IPS-15b (cell line): ENCODE data around the gene RALY.

Experiments
- H3K27me3 ChIP-seq: one replicate; pipeline ENCODE4 v1.6.1; 2013; ENCODE audit warnings: low read length; ENCODE audit not compliant: control insufficient read depth, insufficient read depth
- H3K36me3 ChIP-seq: one replicate; pipeline ENCODE4 v1.6.1; 2013; ENCODE audit warnings: low read length; ENCODE audit not compliant: control insufficient read depth, insufficient read depth
- H3K4me1 ChIP-seq: one replicate; pipeline ENCODE4 v1.6.1; 2013; ENCODE audit warnings: mild to moderate bottlenecking, low read length; ENCODE audit not compliant: control insufficient read depth, insufficient read depth
- H3K4me3 ChIP-seq: one replicate; pipeline ENCODE4 v1.5.1; 2013; ENCODE audit warnings: low read depth, low read length
- H3K9ac ChIP-seq: one replicate; pipeline ENCODE4 v1.6.1; 2013; ENCODE audit warnings: low read depth, mild to moderate bottlenecking, low read length
- H3K9me3 ChIP-seq: one replicate; pipeline ENCODE4 v1.6.1; 2013; ENCODE audit warnings: mild to moderate bottlenecking, low read length; ENCODE audit not compliant: control insufficient read depth, insufficient read depth

Gene RALY

DNA sequence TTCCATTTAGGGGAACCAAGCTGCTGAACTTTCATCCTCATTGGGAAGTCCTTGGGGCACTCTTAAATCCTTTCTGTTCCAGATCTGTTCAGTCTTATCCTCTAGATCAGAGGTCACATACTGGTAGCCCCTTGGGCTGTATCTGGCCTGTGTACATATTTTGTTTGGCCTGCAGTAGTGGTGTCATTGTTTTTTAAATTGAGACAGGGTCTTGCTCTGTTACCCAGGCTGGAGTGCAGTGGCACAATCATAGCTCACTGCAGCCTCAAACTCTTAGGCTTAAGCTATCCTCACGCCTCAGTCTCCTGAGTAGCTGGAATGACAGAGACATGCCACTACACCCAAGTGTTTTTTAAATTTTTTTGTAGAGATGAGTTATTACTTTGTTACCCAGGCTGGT is 14.8 kb downstream of the RALY start:
- Histone ChIP-seq H3K4me1 (peaks cover 38% of the 10 kb centered on the region), H3K9me3 (no peaks in the 10 kb centered on the region), H3K36me3 (no peaks in the 10 kb centered on the region), H3K27me3 (no peaks in the 10 kb centered on the region), H3K9ac (no peak overlapping the region), H3K4me3 (no peak overlapping the region)

DNA sequence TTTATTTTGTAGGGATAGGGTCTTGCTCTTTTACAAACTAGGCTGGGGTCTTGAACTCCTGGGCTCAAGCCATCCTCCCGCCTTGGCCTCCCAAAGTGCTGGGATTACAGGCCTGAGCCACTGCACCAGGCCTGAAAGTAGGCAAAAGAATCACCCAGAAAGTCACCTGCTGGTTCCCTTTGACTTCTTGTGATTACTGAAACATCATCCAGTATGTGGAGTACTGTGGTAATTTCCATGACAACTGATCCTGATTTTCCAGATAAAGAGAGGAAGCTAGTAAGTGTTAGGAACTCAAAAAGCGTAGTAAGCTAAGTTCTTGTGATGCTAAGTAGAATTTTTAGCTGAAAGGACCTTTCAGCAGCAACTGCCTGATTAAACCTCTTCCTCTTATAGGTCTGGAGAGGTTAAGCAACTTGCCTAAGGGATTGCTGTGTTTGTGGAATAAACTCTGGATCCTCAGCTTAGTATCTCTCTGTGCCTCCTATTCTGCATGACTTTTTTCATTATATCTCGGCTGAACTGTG is 16.8 kb downstream of the RALY start:
- Histone ChIP-seq H3K9me3 (no peaks in the 10 kb centered on the region), H3K27me3 (no peaks in the 10 kb centered on the region), H3K9ac (no peak overlapping the region), H3K36me3 (no peaks in the 10 kb centered on the region), H3K4me3 (no peak overlapping the region), H3K4me1 (peaks cover 38% of the 10 kb centered on the region)

DNA sequence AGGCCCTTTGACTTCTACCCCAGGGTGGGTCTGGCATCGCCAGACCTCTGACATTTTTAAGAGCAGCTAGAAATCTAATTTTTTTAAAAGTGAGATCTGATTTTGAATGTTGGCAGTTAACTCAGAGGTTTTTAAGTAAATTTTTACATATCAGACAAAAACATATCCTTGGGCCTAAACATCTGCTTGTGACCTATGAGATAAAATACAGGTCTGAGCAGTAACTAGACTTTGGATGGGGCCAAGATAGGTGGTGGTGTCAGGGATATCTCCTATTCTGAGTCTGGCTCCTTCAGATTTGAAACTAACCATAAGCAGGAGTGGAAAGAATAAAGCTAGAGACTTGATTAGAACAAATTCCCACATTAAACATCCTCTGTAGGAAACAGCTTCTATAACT is 17.6 kb downstream of the RALY start:
- Histone ChIP-seq H3K9ac (no peak overlapping the region), H3K4me3 (no peak overlapping the region), H3K27me3 (no peaks in the 10 kb centered on the region), H3K36me3 (no peaks in the 10 kb centered on the region), H3K4me1 (peaks cover 38% of the 10 kb centered on the region), H3K9me3 (no peaks in the 10 kb centered on the region)

DNA sequence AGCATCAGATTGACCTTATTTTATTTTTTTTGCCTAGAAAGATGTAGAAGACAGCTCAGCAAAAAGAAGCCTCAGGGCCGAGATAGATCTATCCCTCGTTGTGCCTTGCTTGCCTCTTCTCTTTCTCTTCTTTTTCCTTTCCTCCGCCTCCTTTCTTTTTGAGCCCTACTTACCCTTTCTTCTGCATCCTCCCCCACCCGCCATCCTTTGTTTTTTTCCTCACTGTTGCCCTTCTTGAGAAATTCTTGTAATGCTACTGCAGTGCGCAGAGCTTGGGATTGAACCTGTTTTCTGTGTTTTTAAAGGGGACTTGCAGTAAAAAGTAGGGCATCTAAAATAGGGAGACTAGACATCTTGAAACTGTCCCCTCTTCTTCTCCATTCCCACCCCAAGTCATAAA is 18.6 kb downstream of the RALY start:
- Histone ChIP-seq H3K9me3 (no peaks in the 10 kb centered on the region), H3K27me3 (no peaks in the 10 kb centered on the region), H3K36me3 (no peaks in the 10 kb centered on the region), H3K4me3 (no peak overlapping the region), H3K9ac (no peak overlapping the region), H3K4me1 (peaks cover 38% of the 10 kb centered on the region)

DNA sequence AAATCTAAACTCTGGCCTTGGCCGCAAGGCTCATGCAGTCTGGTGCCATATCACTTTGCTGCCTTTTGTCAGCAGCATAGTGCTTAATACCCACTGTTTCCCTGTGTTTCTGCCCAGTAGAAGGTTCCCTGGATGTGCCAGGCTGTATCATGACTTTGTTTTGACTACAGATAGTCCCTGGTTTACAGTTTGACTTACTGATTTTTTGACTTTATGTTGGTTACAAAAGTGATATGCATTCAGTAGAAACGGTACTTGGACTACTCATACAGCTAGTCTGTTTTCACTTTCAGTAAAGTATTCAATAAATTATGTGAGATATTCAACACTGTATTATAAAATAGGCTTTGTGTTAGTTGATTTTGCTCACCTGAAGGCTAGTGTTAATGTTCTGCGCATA is 19.0 kb downstream of the RALY start:
- Histone ChIP-seq H3K4me3 (no peak overlapping the region), H3K27me3 (no peaks in the 10 kb centered on the region), H3K9me3 (no peaks in the 10 kb centered on the region), H3K36me3 (no peaks in the 10 kb centered on the region), H3K4me1 (peaks cover 37% of the 10 kb centered on the region), H3K9ac (no peak overlapping the region)

DNA sequence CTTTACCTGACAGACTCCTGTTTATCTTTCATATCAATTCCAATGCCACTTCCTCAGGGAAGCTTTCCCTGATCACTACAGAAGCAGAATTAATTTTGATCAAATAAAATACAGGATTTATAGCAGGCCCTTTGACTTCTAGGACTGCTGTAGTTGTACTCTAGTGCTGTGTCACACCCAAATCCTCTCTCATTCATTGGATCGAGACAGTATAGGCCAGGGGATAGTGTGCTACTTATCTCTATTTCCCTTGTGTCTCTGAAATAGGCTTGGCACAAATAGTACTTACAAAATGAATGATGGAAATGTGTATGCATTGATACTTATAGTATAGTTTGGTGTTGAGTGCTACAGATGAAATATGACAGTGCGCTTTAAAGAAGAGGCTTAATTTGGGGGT is 19.8 kb downstream of the RALY start:
- Histone ChIP-seq H3K36me3 (no peaks in the 10 kb centered on the region), H3K27me3 (no peaks in the 10 kb centered on the region), H3K4me1 (peaks cover 32% of the 10 kb centered on the region), H3K9me3 (no peaks in the 10 kb centered on the region), H3K9ac (no peak overlapping the region), H3K4me3 (no peak overlapping the region)

DNA sequence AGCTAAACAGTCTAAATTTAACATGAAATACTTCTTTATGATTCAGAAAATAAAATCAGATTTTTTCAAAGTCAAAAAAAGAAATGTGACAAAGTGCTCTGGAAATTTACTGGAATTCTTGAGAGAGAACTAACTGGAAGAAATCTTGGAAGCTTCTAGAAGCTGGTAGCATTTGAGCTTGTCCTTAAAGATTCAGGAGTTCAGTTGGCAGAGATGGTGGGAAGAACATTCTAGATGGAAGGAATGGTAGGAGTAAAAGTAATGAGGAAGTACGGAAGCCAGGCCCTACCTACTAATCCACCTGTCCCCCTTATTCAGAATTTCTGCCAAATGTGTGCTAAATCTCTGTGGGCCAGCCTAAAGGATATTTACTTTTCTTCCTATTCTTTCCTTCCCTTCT is 21.2 kb downstream of the RALY start:
- Histone ChIP-seq H3K9ac (no peak overlapping the region), H3K9me3 (no peaks in the 10 kb centered on the region), H3K36me3 (no peaks in the 10 kb centered on the region), H3K4me3 (no peak overlapping the region), H3K27me3 (no peaks in the 10 kb centered on the region), H3K4me1 (peaks cover 28% of the 10 kb centered on the region)

DNA sequence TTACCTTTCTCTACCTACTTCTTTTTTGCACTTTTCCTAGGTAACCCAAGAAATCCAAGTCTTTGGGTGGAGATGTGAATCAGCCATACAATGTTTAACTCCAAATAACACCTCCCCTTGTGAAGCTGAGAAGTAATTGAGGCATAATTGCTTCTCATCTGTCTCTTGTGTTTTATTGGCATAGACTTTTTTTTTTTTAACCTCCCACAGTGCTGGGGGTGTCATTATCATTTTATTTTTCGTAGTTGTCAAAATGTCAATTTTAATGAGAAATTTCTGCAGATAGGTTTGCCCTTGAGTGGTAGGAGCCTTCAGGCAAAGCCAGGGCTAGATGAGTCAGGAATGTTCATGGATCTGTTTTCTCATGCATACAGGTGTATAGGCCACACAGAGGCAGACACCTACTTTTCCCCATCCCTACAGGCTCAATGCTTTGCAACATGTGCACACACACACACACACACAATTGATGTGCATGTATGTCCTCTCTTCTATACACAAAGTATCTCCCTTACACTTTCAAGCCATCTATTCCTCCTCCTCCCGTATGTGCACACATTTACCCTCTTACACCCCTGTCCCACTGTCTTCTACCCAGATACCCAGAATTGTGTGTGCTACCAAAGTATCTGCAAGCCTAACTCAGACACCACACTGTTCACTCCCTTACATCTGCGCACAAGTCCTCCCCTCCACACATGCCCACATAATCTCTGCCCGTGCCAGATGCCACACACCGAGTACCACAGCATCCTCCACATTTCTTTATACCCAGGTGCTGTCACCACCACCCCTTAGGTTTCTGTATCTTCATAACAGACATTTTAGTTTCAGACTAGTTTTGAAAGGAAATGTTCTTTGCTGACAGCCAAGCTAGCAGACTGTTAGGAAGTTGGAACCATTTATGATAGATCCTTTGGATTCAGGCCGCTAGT is 22.0 kb downstream of the RALY start:
- no peaks in the 10 kb centered on the region for H3K36me3 ChIP-seq
- H3K4me3 ChIP-seq: no peak overlapping the region
- no peaks in the 10 kb centered on the region for H3K27me3 ChIP-seq
- H3K9me3 ChIP-seq: no peaks in the 10 kb centered on the region
- H3K9ac ChIP-seq: no peak overlapping the region
- peaks cover 26% of the 10 kb centered on the region for H3K4me1 ChIP-seq

DNA sequence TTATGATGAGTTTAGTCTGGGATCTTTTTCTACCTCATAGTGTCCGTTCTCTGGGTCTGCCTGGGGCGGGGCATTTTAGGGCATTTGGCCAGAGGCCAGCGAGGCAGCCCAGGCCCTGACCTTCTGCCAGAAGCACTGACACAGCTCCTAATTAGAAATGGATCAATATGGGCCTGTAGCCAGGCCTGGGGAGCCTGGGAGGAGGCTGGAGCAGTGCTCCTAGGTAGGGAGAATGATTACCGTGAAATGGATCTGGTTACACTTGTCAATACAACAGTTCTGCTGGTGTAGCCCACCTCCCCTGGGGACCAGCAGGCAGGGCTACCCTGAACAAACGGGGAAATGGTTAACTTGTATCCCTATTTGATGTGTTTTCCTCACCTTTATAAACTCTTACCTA is 23.0 kb downstream of the RALY start:
- H3K9me3 ChIP-seq: no peaks in the 10 kb centered on the region
- H3K36me3 ChIP-seq: no peaks in the 10 kb centered on the region
- H3K4me1 ChIP-seq: peaks cover 21% of the 10 kb centered on the region
- no peaks in the 10 kb centered on the region for H3K27me3 ChIP-seq
- H3K4me3 ChIP-seq: no peak overlapping the region
- no peak overlapping the region for H3K9ac ChIP-seq

DNA sequence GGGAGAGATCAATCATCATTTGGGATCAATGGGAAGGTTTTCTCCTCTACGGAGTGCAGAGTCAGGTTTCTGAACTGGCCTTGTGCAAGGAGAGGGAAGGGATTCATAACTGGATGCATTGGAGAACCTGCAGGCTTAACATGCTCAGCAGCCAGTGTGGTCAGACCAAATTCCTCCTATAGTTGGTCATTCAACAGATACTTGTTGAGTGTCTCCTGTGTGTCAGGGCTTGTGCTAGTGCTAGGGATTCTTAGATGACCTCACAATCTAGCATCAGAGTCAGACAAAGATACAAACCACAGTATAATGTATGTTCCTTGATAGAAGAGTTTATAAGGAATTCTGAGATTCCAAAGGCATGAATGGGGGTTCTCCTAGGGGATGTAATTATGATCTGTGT is 23.9 kb downstream of the RALY start:
- no peaks in the 10 kb centered on the region for H3K27me3 ChIP-seq
- no peak overlapping the region for H3K9ac ChIP-seq
- no peaks in the 10 kb centered on the region for H3K9me3 ChIP-seq
- H3K4me1 ChIP-seq: peaks cover 14% of the 10 kb centered on the region
- no peak overlapping the region for H3K4me3 ChIP-seq
- H3K36me3 ChIP-seq: no peaks in the 10 kb centered on the region

DNA sequence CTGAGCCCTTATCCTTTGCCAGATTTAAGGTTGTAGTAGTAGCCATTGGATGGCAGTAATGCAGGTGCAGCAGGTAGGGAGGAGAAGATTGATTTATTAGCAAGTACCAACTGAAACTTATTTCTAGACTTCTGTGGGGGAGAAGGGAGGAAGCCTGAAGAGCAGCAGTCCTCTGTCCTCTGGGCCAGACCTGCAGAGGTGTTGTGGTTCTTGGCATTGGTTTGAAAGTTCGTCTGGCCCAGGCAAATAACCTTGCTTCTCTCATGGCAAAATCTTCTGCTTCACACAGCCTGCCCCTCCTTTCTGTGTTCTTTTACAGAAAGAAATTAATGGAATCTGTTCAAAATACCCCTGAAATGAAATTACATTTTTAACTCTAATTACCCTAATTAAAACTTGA is 24.5 kb downstream of the RALY start:
- peaks cover 9% of the 10 kb centered on the region for H3K4me1 ChIP-seq
- H3K36me3 ChIP-seq: no peaks in the 10 kb centered on the region
- no peak overlapping the region for H3K9ac ChIP-seq
- H3K9me3 ChIP-seq: no peaks in the 10 kb centered on the region
- H3K4me3 ChIP-seq: no peak overlapping the region
- H3K27me3 ChIP-seq: no peaks in the 10 kb centered on the region

DNA sequence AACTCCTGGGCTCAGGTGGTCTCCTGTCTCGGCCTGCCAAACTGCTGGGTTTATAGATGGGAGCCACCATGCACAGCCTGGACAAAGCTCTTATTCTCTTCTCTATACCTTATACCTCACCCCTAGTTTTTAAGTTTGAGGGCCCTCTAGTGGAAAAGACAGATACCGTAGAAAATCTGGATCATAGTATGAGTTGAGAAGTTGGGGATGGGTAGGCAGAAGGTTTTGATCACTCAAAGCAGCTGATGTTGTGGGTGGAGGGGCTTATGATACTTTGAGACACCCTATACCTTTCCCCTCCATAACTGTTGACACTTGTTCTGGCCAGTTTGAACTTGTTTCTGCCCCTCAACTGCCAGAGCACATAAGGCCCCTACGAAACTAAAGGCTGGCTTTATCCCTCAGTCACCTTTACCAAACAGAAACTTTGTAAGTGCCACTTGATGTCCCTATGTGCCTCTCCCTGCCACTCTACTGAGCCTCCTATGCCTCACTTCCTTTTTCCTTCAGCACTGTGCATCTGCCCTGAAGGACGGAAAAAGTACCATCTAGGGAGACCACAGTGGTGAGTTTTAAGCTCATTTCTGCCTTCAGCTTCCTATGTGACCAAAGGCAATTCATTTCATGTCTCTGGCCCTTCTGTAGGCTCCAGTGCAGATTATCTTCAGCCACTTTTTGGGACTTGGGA is 28.6 kb downstream of the RALY start:
- no peak overlapping the region for H3K4me3 ChIP-seq
- no peak overlapping the region for H3K9ac ChIP-seq
- no peaks in the 10 kb centered on the region for H3K9me3 ChIP-seq
- peaks cover 11% of the 10 kb centered on the region for H3K4me1 ChIP-seq
- H3K36me3 ChIP-seq: no peaks in the 10 kb centered on the region
- no peaks in the 10 kb centered on the region for H3K27me3 ChIP-seq
